Sigmoid colon (tissue), 7 donors: Measurements from ENCODE around the gene NUMBL. TPM values are rescaled to one million over a fixed set of nuclear protein-coding genes. Genes with fewer than 3 reads are reported as not detected.

Experiments used
- DNase-seq: peaks from one replicate; pipeline ENCODE4 v3.0.0-alpha.2; 2019
- H3K27ac ChIP-seq, 4 donors: fragments of 200-600 bp; sonication (generic); one replicate each; pipeline ENCODE4 v1.5.1; 2016 to 2019; ENCODE audit warnings: mild to moderate bottlenecking in 1 of 4
- H3K27me3 ChIP-seq, 3 donors: fragments of 200-600 bp; sonication (generic); one replicate each; pipeline ENCODE4 v1.5.1; 2019; ENCODE audit warnings: mild to moderate bottlenecking in 1 of 3
- H3K36me3 ChIP-seq, 4 donors: fragments of 200-600 bp; sonication (generic); one replicate each; pipeline ENCODE4 v1.5.1; 2016 to 2019
- H3K4me1 ChIP-seq, 4 donors: fragments of 200-600 bp; sonication (generic); one replicate each; pipeline ENCODE4 v1.5.1; 2017 to 2019
- H3K4me3 ChIP-seq, 4 donors: fragments of 200-600 bp; sonication (generic); one replicate each; pipeline ENCODE4 v1.5.1; 2017 to 2019; ENCODE audit warnings: mild to moderate bottlenecking in 2 of 4, moderate library complexity in 1 of 4
- H3K9me3 ChIP-seq, 4 donors: fragments of 200-600 bp in 3 of 4; sonication (generic) in 3 of 4; one replicate each; pipeline versions ENCODE4 v1.5.1 to v1.6.1; 2013 to 2019
- CTCF ChIP-seq, 4 experiments: fragments of 450-650 bp in 3 of 4; fragments of 200-600 bp in 1 of 4; IDR thresholded peaks; one replicate each; pipeline ENCODE4 v1.5.1; 2016 to 2019; ENCODE audit warnings: antibody characterized with exemption in 4 of 4, mild to moderate bottlenecking in 3 of 4, moderate library complexity in 2 of 4
- EP300 ChIP-seq, 4 donors: sonication (generic); formaldehyde crosslinking; IDR thresholded peaks; one replicate each; pipeline ENCODE4 v1.6.1; 2017; ENCODE audit warnings: antibody characterized with exemption in 4 of 4
- POLR2A ChIP-seq, 2 donors: fragments of 450-650 bp; IDR thresholded peaks; one replicate each; pipeline ENCODE4 v1.6.1; 2016; ENCODE audit warnings: antibody characterized with exemption in 2 of 2, mild to moderate bottlenecking in 2 of 2, moderate library complexity in 2 of 2
- POLR2AphosphoS5 ChIP-seq, 4 donors: sonication (generic); formaldehyde crosslinking; IDR thresholded peaks; one replicate each; pipeline ENCODE4 v1.6.1; 2017; ENCODE audit warnings: antibody characterized with exemption in 4 of 4
- WGBS, 2 donors: extraction: QIAGEN DNeasy Blood & Tissue Kit; methylation state at CpG; one replicate each; pipeline ENCODE4 v1.1.7; 2013; 5-methylcytosine and 5-hydroxymethylcytosine counted together
- intact Hi-C: fragments of 100-400 bp; cut with DNase I; formaldehyde crosslinking; loops from one replicate; pipeline ENCODE4 v1.15.1; 2023
- polyA plus RNA-seq, 3 donors: library from polyadenylated mRNA; stranded (reverse); fragments of 200-250 nt; gene quantifications; one replicate each; pipeline ENCODE4 v1.2.3, GENCODE V29; 2013
- total RNA-seq, 4 donors: library from RNA; depleted of rRNA; stranded (reverse); fragments of >200 nt; gene quantifications; one replicate each; pipeline ENCODE4 v1.1.0, GENCODE V29; 2016
- donor health status: healthy with polysubstance abuse.
- donor health status: Bipolar disorder and iron deficiency.
- donor health status: healthy.

Gene NUMBL
- total and polyA plus RNA-seq, 7 donors = 3.0 to 38.2 (median 21.9) TPM

DNA sequence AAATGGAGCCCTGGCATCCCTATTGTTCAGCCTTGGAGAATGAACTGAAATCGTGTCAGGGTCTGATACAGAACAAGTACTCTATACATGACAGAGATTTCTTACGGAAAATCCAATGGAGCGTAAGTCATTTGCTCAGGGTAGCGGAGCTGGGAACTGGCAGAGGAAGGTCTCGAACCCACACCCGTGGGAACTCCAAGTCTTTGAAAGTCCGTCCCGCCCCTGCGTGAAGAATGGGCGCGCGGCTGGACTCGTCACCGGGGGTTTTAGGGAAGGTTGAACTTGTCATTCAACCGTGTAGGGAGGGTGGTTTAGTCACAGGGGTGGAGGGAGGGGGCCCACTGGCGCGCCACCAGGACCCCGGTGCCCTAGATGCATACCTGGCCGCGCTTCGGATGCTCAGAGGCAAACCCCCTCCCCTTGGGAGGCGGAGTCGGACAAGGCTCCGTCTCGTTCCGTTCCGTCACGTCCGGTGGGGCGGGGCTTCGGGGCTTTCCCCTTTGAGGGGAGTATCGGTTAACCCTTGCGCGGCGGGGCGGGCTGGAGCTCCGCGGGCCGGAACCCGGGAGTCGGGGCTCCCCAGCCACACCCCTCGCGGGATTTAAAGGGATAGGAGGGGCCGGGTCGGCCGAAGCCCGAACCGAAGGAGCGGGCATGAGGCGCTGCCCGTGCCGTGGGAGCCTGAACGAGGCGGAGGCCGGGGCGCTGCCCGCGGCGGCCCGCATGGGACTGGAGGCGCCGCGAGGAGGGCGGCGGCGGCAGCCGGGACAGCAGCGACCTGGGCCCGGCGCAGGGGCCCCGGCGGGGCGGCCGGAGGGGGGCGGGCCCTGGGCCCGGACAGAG lies 26.3 kb upstream of the NUMBL start, which contains the start of the genes COQ8B and ITPKC:
Gene COQ8B, minus strand, starts transcription at position 405 of the 843 bp plus-strand sequence. CDS start 2,254 bp downstream, outside the sequence.
Gene ITPKC, plus strand, starts transcription at position 631 of the 843 bp plus-strand sequence. Its CDS starts 24 bp downstream, at position 655.
- intact Hi-C loops = loop anchor here (2.0 to 10.0 kb wide), 3 partner anchors 82 to 1312 kb away; partner anchors contain the start of genes EGLN2, SERTAD3 and ZFP36
- Histone ChIP-seq H3K4me1 (peaks cover 0 to 68% (median 55%) of the 10 kb centered on the region in 4 donors), H3K27me3 (no peaks in the 10 kb centered on the region), H3K36me3 (peaks cover 0 to 16% (median 0%) of the 10 kb centered on the region in 4 donors), H3K27ac (peak within 1 kb of the TSS; percentile 95 to 99 (median 98)), H3K9me3 (no peaks in the 10 kb centered on the region), H3K4me3 (peak within 1 kb of the TSS; percentile 74 to 92 (median 82))
- WGBS, 2 donors = 1% methylated on average over 76 of the region's 76 CpGs
- DNase-seq = peak; percentile 100
- peak; percentile 85 to 91 for TF ChIP-seq POLR2A (IDR thresholded peaks at IDR 0.05)
- TF ChIP-seq EP300 (IDR thresholded peaks at IDR 0.05) = peak in 1 of 4 donors; percentile 74
- TF ChIP-seq POLR2AphosphoS5 (IDR thresholded peaks at IDR 0.05) = peak; percentile 90 to 96 (median 92)
- peak in 1 of 4 experiments; percentile 32 for TF ChIP-seq CTCF (IDR thresholded peaks at IDR 0.05)

- intact Hi-C loops = loop anchor here (2.0 to 10.0 kb wide), 3 partner anchors 83 to 1311 kb away; partner anchors contain the start of genes EGLN2, SERTAD3 and ZFP36
- H3K4me1 ChIP-seq = peaks cover 0 to 62% (median 49%) of the 10 kb centered on the region in 4 donors
- no peak for DNase-seq
Measured at GRCh38 chr19:40716031-40716481, 25.6 kb upstream of the NUMBL start.

GRCh38 chr19:40714441-40715299 lies 24.2 kb upstream of the NUMBL start:
- H3K27ac ChIP-seq = peak overlapping the region; percentile 95 to 99 (median 98)
- DNase-seq = peak; percentile 97
- peaks cover 0 to 35% (median 11%) of the 10 kb centered on the region in 4 donors for H3K36me3 ChIP-seq
- H3K27me3 ChIP-seq = no peaks in the 10 kb centered on the region
- H3K4me1 ChIP-seq = peaks cover 0 to 48% (median 35%) of the 10 kb centered on the region in 4 donors
- TF ChIP-seq POLR2A (IDR thresholded peaks at IDR 0.05) (no peak), POLR2AphosphoS5 (IDR thresholded peaks at IDR 0.05) (peak in 1 of 4 donors; percentile 21)
- H3K9me3 ChIP-seq = no peaks in the 10 kb centered on the region
- H3K4me3 ChIP-seq = peak overlapping the region; percentile 39 to 92 (median 76)
- intact Hi-C loops = loop anchor here (1.0 to 10.0 kb wide), 3 partner anchors 24 to 1310 kb away; partner anchors contain the start of genes NUMBL, SERTAD3 and ZFP36
- 2 to 5% methylated on average over 31 of the region's 31 CpGs for WGBS, 2 donors

More at GRCh38 chr19:40716031-40716481, 25.6 kb upstream of the NUMBL start:
- Histone ChIP-seq H3K27ac (peak overlapping the region; percentile 95 to 99 (median 98)), H3K9me3 (no peaks in the 10 kb centered on the region), H3K27me3 (no peaks in the 10 kb centered on the region), H3K4me3 (peak overlapping the region; percentile 74 to 92 (median 82)), H3K36me3 (peaks cover 0 to 21% (median 3%) of the 10 kb centered on the region in 4 donors)
- TF ChIP-seq CTCF (IDR thresholded peaks at IDR 0.05) = no peak
- TF ChIP-seq EP300 (IDR thresholded peaks at IDR 0.05) = no peak
- TF ChIP-seq POLR2A (IDR thresholded peaks at IDR 0.05) = no peak
- no peak for TF ChIP-seq POLR2AphosphoS5 (IDR thresholded peaks at IDR 0.05)
- 2 to 5% methylated on average over 8 of the region's 8 CpGs for WGBS, 2 donors

DNA sequence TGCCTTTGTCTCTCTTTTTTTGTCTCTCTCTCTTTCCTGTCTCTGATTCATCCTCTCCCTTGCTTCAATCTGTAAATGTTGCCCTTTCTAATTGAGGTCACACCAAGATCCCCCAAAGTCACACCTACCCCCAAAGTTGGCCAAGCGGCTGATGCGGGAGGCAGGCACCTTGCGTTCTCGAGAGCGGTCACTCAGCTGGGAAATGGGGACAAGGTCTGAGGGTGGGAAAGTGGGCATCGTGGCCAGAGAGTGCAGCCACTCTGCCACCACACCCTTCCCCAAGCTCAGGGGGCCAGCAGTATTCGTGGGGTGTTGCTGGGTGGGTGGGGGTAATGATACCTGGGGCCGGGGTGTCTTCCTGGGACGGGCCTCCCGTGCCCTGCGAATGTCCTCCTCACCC lies 23.5 kb upstream of the NUMBL start:
- intact Hi-C loops = loop anchor here (1.0 to 10.0 kb wide), 3 partner anchors 24 to 1309 kb away; partner anchors contain the start of genes NUMBL, SERTAD3 and ZFP36
- DNase-seq = no peak
- WGBS, 2 donors = 82 to 88% methylated on average over 11 of the region's 11 CpGs
- Histone ChIP-seq H3K4me3 (peak overlapping the region in 2 of 4 donors; percentile 74 to 92), H3K36me3 (peaks cover 0 to 42% (median 15%) of the 10 kb centered on the region in 4 donors), H3K4me1 (peaks cover 0 to 40% (median 28%) of the 10 kb centered on the region in 4 donors), H3K27me3 (no peaks in the 10 kb centered on the region), H3K27ac (peak overlapping the region; percentile 95 to 99 (median 98)), H3K9me3 (no peaks in the 10 kb centered on the region)
- no peak for TF ChIP-seq POLR2A (IDR thresholded peaks at IDR 0.05)

GRCh38 chr19:40709817-40710216 lies 19.4 kb upstream of the NUMBL start:
- no peak for DNase-seq
- TF ChIP-seq CTCF (IDR thresholded peaks at IDR 0.05) = no peak
- no peak for TF ChIP-seq POLR2AphosphoS5 (IDR thresholded peaks at IDR 0.05)
- no peak for TF ChIP-seq POLR2A (IDR thresholded peaks at IDR 0.05)
- TF ChIP-seq EP300 (IDR thresholded peaks at IDR 0.05) = no peak
- H3K9me3 ChIP-seq = no peaks in the 10 kb centered on the region
- no peaks in the 10 kb centered on the region for H3K27me3 ChIP-seq
- no peak overlapping the region for H3K4me3 ChIP-seq
- WGBS, 2 donors = 94 to 95% methylated on average over 5 of the region's 5 CpGs
- H3K36me3 ChIP-seq = peaks cover 6 to 83% (median 37%) of the 10 kb centered on the region in 4 donors
- peaks cover 0 to 9% (median 9%) of the 10 kb centered on the region in 4 donors for H3K4me1 ChIP-seq
- no peak overlapping the region for H3K27ac ChIP-seq
- intact Hi-C loops = loop anchor here (10.0 kb wide), 2 partner anchors 265 to 1305 kb away; partner anchors contain the start of genes SERTAD3 and ZFP36
